Measurements from ENCODE around the gene GAL3ST2. TPM values are rescaled to one million over a fixed set of nuclear protein-coding genes. Genes with fewer than 3 reads are reported as not detected.
"Not testable (repeated sequence)": the region's sequence is repeated elsewhere in the genome, so short reads cannot be mapped to it uniquely, and the experiment has no call there.

Gene GAL3ST2
- total RNA-seq, 1 donor from 2014 or later = 0.42 TPM

- Mint-ChIP-seq H3K4me3 (ENCODE audit: unreplicated experiment) (no peak overlapping the region), H3K27ac (ENCODE audit: unreplicated experiment) (no peak overlapping the region), H3K9me3 (ENCODE audit: unreplicated experiment) (no peaks in the 10 kb centered on the region), H3K4me1 (ENCODE audit: low read depth, unreplicated experiment) (no peaks in the 10 kb centered on the region), H3K27me3 (ENCODE audit: unreplicated experiment) (no peaks in the 10 kb centered on the region), H3K36me3 (ENCODE audit: unreplicated experiment) (peaks cover 5% of the 10 kb centered on the region)
- no peak for TF ChIP-seq CTCF (IDR thresholded peaks at IDR 0.05; ENCODE audit: partially characterized antibody, unreplicated experiment)
- DNase-seq = no peak
Measured at GRCh38 chr2:241833101-241833663, 56.6 kb downstream of the GAL3ST2 start.

- not testable (repeated sequence) for H3K36me3 Mint-ChIP-seq (ENCODE audit: unreplicated experiment); DNase-seq; H3K27ac Mint-ChIP-seq (ENCODE audit: unreplicated experiment); H3K27me3 Mint-ChIP-seq (ENCODE audit: unreplicated experiment); H3K9me3 Mint-ChIP-seq (ENCODE audit: unreplicated experiment); H3K4me1 Mint-ChIP-seq (ENCODE audit: low read depth, unreplicated experiment); H3K4me3 Mint-ChIP-seq (ENCODE audit: unreplicated experiment)
Measured at GRCh38 chr2:241833756-241834526, 57.3 kb downstream of the GAL3ST2 start.

DNA sequence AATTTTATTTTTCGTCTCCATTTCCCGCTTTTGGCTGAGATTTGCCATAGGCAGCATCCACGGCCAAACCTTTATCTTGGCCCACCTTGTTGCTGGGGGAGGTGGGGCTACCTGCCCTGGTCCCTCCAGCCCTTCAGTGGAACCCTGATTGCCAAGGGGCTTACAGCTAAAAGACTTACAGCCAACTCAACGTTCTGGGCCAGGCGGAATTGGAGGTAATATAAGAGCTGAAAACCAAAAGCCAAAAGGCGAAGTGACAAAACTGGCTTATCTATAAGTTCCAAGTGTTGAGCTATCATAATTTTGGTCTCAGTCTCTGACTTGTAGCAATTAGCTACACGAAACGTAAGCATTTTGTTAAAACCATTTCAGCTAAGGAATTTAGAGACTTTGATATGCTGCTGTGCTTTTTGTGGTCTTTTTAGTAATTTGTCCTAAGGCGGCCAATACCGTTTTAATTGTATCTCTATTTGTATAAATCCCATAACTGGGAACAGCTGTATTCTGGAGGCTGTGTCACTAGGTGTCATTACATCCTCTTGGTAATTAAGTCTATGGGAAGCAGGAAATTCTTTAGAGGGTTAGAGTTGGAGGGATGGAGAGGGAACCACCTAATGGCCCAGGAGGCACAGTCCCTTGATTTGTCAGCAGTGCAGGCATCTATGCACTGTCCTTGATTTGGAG, 58.0 kb downstream of the GAL3ST2 start:
- Mint-ChIP-seq H3K4me3 (ENCODE audit: unreplicated experiment) (no peak overlapping the region), H3K36me3 (ENCODE audit: unreplicated experiment) (peaks cover 5% of the 10 kb centered on the region), H3K4me1 (ENCODE audit: low read depth, unreplicated experiment) (no peaks in the 10 kb centered on the region), H3K27ac (ENCODE audit: unreplicated experiment) (no peak overlapping the region), H3K9me3 (ENCODE audit: unreplicated experiment) (no peaks in the 10 kb centered on the region), H3K27me3 (ENCODE audit: unreplicated experiment) (no peaks in the 10 kb centered on the region)
- TF ChIP-seq CTCF (IDR thresholded peaks at IDR 0.05; ENCODE audit: partially characterized antibody, unreplicated experiment) = no peak
- no peak for DNase-seq

- Mint-ChIP-seq H3K27me3 (ENCODE audit: unreplicated experiment) (no peaks in the 10 kb centered on the region), H3K27ac (ENCODE audit: unreplicated experiment) (no peak overlapping the region), H3K4me1 (ENCODE audit: low read depth, unreplicated experiment) (no peaks in the 10 kb centered on the region), H3K9me3 (ENCODE audit: unreplicated experiment) (no peaks in the 10 kb centered on the region), H3K4me3 (ENCODE audit: unreplicated experiment) (no peak overlapping the region), H3K36me3 (ENCODE audit: unreplicated experiment) (peaks cover 5% of the 10 kb centered on the region)
- no peak for TF ChIP-seq CTCF (IDR thresholded peaks at IDR 0.05; ENCODE audit: partially characterized antibody, unreplicated experiment)
- DNase-seq = no peak
Measured at GRCh38 chr2:241835611-241836010, 59.0 kb downstream of the GAL3ST2 start.

DNA sequence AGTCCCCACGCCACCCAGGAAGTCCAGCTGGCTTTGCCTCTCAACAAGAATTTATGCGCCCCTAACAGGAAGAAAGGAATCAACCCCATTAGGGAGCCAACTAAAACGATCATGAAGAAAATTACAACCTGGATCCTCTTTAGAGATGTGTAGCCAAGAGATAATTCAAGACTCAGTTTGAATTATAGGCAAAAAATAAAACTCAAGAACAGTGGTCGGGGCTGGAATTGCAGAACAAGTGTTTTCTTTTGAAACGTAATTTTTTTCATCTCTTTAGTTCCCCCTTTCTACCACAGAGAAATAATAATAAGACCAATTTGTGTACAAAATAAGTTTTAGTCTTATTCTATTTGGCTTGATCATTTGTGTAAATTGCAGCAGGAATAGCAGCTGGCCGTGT, 59.7 kb downstream of the GAL3ST2 start:
- H3K9me3 Mint-ChIP-seq (ENCODE audit: unreplicated experiment) = no peaks in the 10 kb centered on the region
- DNase-seq = no peak
- H3K4me1 Mint-ChIP-seq (ENCODE audit: low read depth, unreplicated experiment) = no peaks in the 10 kb centered on the region
- peaks cover 5% of the 10 kb centered on the region for H3K36me3 Mint-ChIP-seq (ENCODE audit: unreplicated experiment)
- no peak overlapping the region for H3K27ac Mint-ChIP-seq (ENCODE audit: unreplicated experiment)
- H3K27me3 Mint-ChIP-seq (ENCODE audit: unreplicated experiment) = no peaks in the 10 kb centered on the region
- TF ChIP-seq CTCF (IDR thresholded peaks at IDR 0.05; ENCODE audit: partially characterized antibody, unreplicated experiment) = no peak
- H3K4me3 Mint-ChIP-seq (ENCODE audit: unreplicated experiment) = no peak overlapping the region
